ENCODE results near the gene WDFY3.

GRCh38 chr4:84857296-84857695, 109.2 kb downstream of the WDFY3 start:
- no peak for TF ChIP-seq POLR2A (IDR thresholded peaks at IDR 0.05)
- TF ChIP-seq CTCF (IDR thresholded peaks at IDR 0.05): no peak
